ENCODE results near the gene BCR.

- TF ChIP-seq POLR2AphosphoS5 (IDR thresholded peaks at IDR 0.05) (no peak), CTCF (IDR thresholded peaks at IDR 0.05) (no peak), POLR2A (IDR thresholded peaks at IDR 0.05) (no peak)
Measured at GRCh38 chr22:23169043-23169406, 11.3 kb upstream of the BCR start.
